ENCODE data around the gene ERAL1.
"Not testable (repeated sequence)": the region's sequence is repeated elsewhere in the genome, so short reads cannot be mapped to it uniquely, and the experiment has no call there.

ERAL1 gene

GRCh38 chr17:28878158-28878910 is 23.5 kb downstream of the ERAL1 start:
- in situ Hi-C loops (cut with HindIII; ENCODE audit: low sequenced_read_pairs), result no loop called here

- in situ Hi-C loops (cut with HindIII; ENCODE audit: low sequenced_read_pairs), result no loop called here
Observed at GRCh38 chr17:28878981-28879380, 24.2 kb downstream of the ERAL1 start.

- in situ Hi-C loops (cut with HindIII; ENCODE audit: low sequenced_read_pairs), result no loop called here
Observed at GRCh38 chr17:28879886-28880571, 25.2 kb downstream of the ERAL1 start.

- in situ Hi-C loops (cut with HindIII; ENCODE audit: low sequenced_read_pairs), result no loop called here
Observed at GRCh38 chr17:28880572-28880945, 25.7 kb downstream of the ERAL1 start.

GRCh38 chr17:28881533-28882056 is 26.8 kb downstream of the ERAL1 start:
- in situ Hi-C loops (cut with HindIII; ENCODE audit: low sequenced_read_pairs), result no loop called here

GRCh38 chr17:28882154-28882895 is 27.5 kb downstream of the ERAL1 start:
- in situ Hi-C loops (cut with HindIII; ENCODE audit: low sequenced_read_pairs), result no loop called here

GRCh38 chr17:28883967-28884702 is 29.3 kb downstream of the ERAL1 start:
- in situ Hi-C loops (cut with HindIII; ENCODE audit: low sequenced_read_pairs), result no loop called here

GRCh38 chr17:28885363-28885762 is 30.5 kb downstream of the ERAL1 start:
- in situ Hi-C loops (cut with HindIII; ENCODE audit: low sequenced_read_pairs), result no loop called here

GRCh38 chr17:28885951-28886350 is 31.1 kb downstream of the ERAL1 start:
- in situ Hi-C loops (cut with HindIII; ENCODE audit: low sequenced_read_pairs), result no loop called here

- in situ Hi-C loops (cut with HindIII; ENCODE audit: low sequenced_read_pairs), result no loop called here
Observed at GRCh38 chr17:28887871-28888471, 33.2 kb downstream of the ERAL1 start.

- in situ Hi-C loops (cut with HindIII; ENCODE audit: low sequenced_read_pairs), result no loop called here
Observed at GRCh38 chr17:28888832-28889231, 34.0 kb downstream of the ERAL1 start.

- in situ Hi-C loops (cut with HindIII; ENCODE audit: low sequenced_read_pairs), result no loop called here
Observed at GRCh38 chr17:28889996-28890395, 35.2 kb downstream of the ERAL1 start.

- in situ Hi-C loops (cut with HindIII; ENCODE audit: low sequenced_read_pairs), result no loop called here
Observed at GRCh38 chr17:28891201-28891600, 36.4 kb downstream of the ERAL1 start.

GRCh38 chr17:28892024-28892423 is 37.2 kb downstream of the ERAL1 start:
- in situ Hi-C loops (cut with HindIII; ENCODE audit: low sequenced_read_pairs), result no loop called here

GRCh38 chr17:28893248-28894183 is 38.7 kb downstream of the ERAL1 start:
- in situ Hi-C loops (cut with HindIII; ENCODE audit: low sequenced_read_pairs), result not testable (repeated sequence)

GRCh38 chr17:28895794-28896447 is 41.1 kb downstream of the ERAL1 start:
- in situ Hi-C loops (cut with HindIII; ENCODE audit: low sequenced_read_pairs), result no loop called here

GRCh38 chr17:28896491-28896883 is 41.7 kb downstream of the ERAL1 start:
- in situ Hi-C loops (cut with HindIII; ENCODE audit: low sequenced_read_pairs), result no loop called here

GRCh38 chr17:28896884-28897768 is 42.3 kb downstream of the ERAL1 start, which contains the start of gene FLOT2:
FLOT2 (minus strand) TSS chr17:28897733; CDS start chr17:28897574, 159 bp downstream.
- in situ Hi-C loops (cut with HindIII; ENCODE audit: low sequenced_read_pairs), result no loop called here

All from DLD1 (cell line).